LNCAP (cell line): ENCODE data around the gene PLCE1.

Source experiments
- CTCF ChIP-seq: fragments of 450-650 bp; IDR thresholded peaks from 2 replicates; pipeline ENCODE4 v1.5.1; 2017; ENCODE audit warnings: mild to moderate bottlenecking

PLCE1 gene

GRCh38 chr10:94012834-94013233 lies 19.1 kb downstream of the PLCE1 start:
- no peak for TF ChIP-seq CTCF

GRCh38 chr10:94013331-94013760 lies 19.6 kb downstream of the PLCE1 start:
- TF ChIP-seq CTCF, result no peak

- TF ChIP-seq CTCF, result no peak
These were observed 20.6 kb downstream of the PLCE1 start for GRCh38 chr10:94014304-94014703.

- TF ChIP-seq CTCF, result no peak
These were observed 23.3 kb downstream of the PLCE1 start for GRCh38 chr10:94016727-94017714.

- TF ChIP-seq CTCF, result no peak
These were observed 24.4 kb downstream of the PLCE1 start for GRCh38 chr10:94018107-94018506.

- TF ChIP-seq CTCF, result no peak
These were observed 30.2 kb downstream of the PLCE1 start for GRCh38 chr10:94023906-94024305.

- TF ChIP-seq CTCF, result no peak
These were observed 30.7 kb downstream of the PLCE1 start for GRCh38 chr10:94024407-94024806.
